Nucleus accumbens (tissue), 56 donors: ENCODE measurements around the gene MLPH.

Source experiments
- DNase-seq, 56 donors: peaks; one replicate each; lab custom pipeline; 2025; lab: John Stamatoyannopoulos, UW

Gene MLPH

GRCh38 chr2:237538901-237539300, 51.9 kb downstream of the MLPH start:
- DNase-seq = no peak

DNA sequence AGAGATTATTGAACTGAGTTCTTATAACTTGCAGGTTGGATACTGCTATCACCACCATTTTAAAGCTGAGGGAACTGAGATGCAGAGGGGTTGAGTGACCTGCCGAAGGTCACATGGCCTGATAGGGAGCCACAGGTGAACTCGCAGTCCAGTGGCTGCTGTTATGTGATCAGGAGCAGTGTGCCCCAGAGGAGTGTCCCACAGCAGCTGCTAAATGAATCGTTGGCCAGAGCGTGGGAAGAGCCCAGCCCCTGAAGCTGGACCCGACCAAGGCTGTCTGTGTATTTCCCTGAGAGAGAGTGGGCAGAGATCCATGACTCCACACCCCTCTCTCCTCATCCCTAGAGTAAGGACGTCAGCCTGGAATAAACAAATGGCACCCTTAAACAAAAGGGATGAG, 52.6 kb downstream of the MLPH start:
- DNase-seq = no peak

GRCh38 chr2:237540223-237540775, 53.2 kb downstream of the MLPH start:
- DNase-seq = no peak

- DNase-seq = no peak
Measured at GRCh38 chr2:237540823-237541222, 53.8 kb downstream of the MLPH start.

DNA sequence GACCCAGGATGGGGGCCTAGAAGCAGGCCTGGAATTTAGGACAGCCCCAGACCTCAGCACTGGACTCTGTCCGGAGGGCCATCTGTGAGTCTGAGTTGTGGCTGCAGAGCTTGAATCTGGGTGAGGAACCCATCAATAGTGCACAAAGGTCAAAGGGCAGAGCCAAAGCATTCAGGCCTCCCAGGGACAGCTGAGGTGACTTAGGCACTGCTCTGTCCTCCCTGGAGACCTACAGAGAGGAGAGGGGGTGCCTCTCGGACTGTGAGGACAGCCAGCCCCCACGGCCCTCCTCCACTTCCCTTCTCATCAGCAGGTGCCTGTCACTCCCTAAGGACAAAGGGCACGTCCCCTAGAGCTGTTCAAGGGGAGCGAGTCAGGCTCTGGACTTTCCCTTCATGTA, 54.2 kb downstream of the MLPH start:
- no peak for DNase-seq

- no peak for DNase-seq
Measured at GRCh38 chr2:237542001-237542704, 55.1 kb downstream of the MLPH start.

DNA sequence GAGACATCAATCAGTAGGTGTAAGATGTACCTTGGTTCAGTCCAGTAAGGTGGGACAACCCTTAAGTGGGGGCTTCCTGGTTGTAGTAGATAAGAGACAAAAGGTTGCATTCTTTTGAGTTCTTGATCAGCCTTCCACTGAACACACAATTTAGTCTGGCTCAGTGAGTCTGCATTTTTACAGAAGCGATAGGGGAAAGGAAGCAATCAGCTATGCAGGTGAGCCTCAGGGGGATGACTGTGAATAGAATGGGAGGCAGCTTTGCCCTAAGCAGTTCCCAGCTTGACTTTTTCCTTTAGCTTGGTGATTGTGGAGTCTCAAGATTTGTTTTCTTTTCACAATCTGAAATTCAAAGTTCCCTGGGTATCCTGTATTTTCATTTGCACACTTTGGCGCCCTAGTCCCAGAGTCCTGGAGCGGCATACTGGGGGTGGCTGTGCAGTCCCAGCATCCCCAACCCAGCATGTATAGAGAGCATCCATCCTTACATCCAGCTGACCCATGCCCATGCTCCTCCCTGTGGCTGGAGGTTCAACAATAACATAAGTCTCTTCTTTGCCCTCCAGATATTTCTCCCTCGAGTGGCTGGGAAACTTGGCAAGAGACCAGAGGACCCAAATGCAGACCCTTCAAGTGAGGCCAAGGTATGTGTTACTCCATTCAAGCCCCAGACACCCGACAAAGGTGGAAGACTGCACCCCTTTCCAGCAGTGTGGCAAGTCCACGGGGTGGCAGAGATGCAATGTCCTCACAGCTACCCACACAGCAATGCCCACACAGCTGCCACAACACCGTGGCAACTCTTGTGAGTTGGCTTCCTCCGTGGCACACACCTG, 59.2 kb downstream of the MLPH start:
- DNase-seq = no peak

DNA sequence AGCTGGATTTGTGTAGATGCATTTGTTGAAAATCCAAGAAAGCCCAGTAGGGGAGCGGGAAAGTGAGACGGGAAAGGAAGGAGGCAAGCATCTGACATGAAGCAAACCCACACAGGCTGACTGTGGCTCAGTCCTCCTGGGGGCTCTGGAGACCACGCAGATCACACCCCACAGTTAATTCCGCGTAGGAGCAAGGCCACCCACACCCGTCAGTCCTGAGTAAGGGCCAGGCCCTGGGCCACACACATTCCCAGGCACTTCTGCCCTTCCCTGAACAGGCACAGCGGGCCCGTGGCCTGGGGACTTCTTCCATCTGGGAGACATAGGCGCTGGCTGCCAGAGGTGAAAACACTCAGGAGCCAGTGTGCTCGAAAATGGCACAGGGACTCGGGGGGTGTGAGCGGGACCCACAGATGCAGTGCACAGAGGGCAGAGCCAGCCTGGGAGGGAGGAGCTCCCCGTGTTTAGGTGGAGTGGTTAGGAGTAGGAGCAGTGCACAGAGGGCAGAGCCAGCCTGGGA, 59.9 kb downstream of the MLPH start:
- DNase-seq = no peak

GRCh38 chr2:237547841-237548416, 60.9 kb downstream of the MLPH start:
- DNase-seq = no peak

GRCh38 chr2:237549216-237549615, 62.2 kb downstream of the MLPH start:
- DNase-seq = no peak

- DNase-seq = no peak
Measured at GRCh38 chr2:237549643-237550415, 62.8 kb downstream of the MLPH start.

- no peak for DNase-seq
Measured at GRCh38 chr2:237551071-237551574, 64.1 kb downstream of the MLPH start.

DNA sequence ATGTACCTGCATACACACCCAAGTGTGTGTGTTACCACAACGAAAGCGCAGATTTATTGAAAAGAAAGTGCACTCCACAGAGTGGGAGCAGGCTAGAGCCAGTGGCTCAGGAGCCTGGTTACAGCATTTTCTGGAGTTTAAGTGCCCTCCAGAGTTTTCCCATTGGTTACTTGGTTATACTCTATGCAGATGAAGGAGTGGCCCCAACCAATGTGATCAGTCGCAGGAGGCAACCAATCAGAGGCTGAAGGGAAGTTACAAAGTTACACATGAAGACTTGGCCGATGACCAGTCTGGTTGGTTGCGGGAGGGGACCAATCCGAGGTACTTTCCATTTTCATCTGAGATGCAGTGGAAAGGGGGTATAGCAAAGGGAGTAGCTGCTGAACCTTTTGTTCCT, 65.9 kb downstream of the MLPH start:
- DNase-seq = no peak

DNA sequence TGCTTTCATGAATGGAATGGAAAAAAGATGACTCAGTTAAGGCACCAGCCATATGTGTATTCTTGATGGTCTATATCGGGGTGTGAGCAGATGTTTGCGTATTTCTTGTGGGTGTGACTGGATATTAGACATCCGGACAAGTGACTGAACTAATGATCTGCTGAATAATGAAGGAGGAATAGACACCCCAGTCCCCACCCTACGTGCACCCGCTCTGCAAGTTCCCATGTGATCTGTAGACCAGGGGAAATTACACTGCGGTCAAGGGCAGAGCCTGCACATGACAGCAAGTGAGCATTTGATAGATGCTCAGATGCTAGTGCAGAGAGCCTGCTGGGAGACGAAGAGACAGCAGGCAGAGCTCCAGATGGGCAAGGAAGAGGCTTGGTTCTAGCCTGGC, 66.9 kb downstream of the MLPH start:
- no peak for DNase-seq

DNA sequence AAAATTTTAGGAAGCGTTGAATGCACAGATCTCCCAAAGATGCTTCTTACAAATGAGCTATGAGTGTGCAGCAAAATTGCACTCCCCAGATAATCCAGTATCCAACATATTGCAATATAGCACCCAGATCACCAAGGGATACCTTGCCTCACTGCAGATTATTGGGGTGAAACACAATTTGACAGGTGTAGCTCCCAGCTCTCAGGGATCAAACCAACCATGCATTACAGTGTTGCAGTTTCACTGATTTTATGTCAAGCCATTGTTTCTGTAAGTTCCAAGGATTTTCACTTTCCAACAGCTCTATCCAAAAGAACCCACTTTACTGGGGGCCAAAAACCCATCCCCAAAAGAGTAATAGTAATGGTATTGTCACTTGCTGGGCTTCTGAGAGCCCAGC, 68.5 kb downstream of the MLPH start:
- DNase-seq = no peak

DNA sequence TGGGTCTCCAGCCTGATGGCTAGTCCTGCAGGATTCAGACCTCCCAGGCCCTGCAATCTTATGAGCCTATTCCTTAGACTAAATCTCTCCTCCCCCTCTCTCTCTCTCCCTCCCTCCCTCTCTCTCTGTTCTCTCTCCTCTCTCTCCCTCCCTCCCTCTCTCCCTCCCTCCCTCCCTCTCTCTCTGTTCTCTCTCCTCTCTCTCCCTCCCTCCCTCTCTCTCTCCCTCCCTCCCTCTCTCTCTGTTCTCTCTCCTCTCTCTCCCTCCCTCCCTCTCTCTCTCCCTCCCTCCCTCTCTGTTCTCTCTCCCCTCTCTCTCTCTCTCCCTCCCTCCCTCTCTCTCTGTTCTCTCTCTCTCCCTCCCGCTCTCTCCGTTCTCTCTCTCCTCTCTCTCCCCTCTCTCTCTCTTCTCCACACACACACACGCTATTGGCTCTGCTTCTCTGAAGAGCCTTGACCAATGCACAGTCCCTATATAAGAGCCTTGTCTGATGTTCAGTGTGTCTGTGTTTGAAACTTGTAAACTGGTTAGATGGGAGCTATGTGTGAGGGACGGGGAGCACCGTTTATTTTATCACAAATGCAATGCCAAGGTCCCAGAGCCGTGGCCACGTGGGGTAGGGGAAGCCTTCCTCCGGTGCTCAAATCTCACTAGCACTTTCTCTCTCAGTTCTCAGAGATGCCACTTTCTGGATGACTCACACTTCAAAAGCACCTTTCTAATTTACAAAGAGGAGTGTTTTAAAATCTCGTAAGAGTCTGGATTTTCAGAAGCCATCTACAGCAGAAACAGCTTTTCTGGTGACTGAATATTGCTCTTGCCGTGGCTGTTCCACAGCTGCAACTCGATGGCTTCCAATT, 70.0 kb downstream of the MLPH start:
- peak in 1 of 56 donors; percentile 5 for DNase-seq

DNA sequence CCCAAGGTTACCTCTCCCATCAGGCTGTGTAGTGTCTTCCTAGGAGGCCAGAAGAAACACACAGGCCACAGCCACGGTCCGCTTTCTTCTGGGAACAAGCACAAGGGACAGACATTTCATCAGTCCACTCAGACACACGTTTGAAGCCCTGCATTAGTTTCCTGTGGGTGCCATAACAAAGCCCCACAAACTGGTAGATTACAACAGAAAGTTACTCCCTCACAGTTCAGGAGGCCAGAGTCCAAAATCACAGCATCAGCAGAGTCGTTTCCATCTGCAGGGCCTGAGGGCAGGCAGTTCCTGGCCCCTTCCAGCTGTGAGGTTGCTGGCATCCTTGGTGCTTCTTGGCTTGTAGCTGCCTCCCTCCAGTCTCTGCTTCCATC, 70.6 kb downstream of the MLPH start:
- DNase-seq = no peak

- DNase-seq = peak in 2 of 56 donors; percentile 6 to 7
Measured at GRCh38 chr2:237558961-237559641, 72.0 kb downstream of the MLPH start.

DNA sequence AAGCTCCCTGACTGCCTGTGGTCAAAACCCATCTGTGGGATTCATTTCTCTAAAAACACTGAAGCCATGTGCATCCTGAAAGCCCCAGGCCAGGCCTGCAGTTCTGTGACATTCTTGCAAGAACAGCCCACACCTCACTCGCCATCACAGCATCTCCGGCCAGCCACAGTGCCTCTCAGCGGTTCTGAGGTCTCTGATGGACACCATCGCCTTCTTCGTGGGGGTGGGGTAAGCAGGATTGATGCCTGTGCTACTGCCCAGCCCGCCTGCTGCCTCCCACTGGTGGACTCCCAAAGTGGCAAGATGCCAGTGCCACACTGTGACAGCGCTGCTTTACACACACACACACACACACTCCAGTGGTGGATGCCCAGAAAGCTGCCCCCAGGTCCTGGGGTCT, 74.2 kb downstream of the MLPH start:
- DNase-seq = no peak
